Mesenchymal stem cell (in vitro differentiated cells and primary cell): ENCODE data around the gene SH2D5.

Experiments used
- DNase-seq: peaks from one replicate; pipeline ENCODE4 v3.0.0-alpha.2; 2013
- H2AFZ ChIP-seq: one replicate; pipeline ENCODE4 v1.6.1; 2013; ENCODE audit warnings: low read depth, mild to moderate bottlenecking, control low read depth, inconsistent platforms, low read length, moderate library complexity
- H2AK5ac ChIP-seq: 2 replicates; pipeline ENCODE4 v1.6.1; 2013; ENCODE audit warnings: low read length, moderate library complexity, mild to moderate bottlenecking, inconsistent platforms; ENCODE audit not compliant: severe bottlenecking
- H2BK120ac ChIP-seq: one replicate; pipeline ENCODE4 v1.6.1; 2013; ENCODE audit warnings: low read depth, mild to moderate bottlenecking, inconsistent platforms, low read length, moderate library complexity
- H2BK12ac ChIP-seq, 2 experiments: one replicate each; pipeline ENCODE4 v1.6.1; 2013; ENCODE audit warnings: inconsistent platforms in 2 of 2, low read length in 2 of 2, mild to moderate bottlenecking in 2 of 2, moderate library complexity in 2 of 2, control low read depth in 1 of 2
- H2BK15ac ChIP-seq: one replicate; pipeline ENCODE4 v1.6.1; 2013; ENCODE audit warnings: mild to moderate bottlenecking, low read depth, inconsistent platforms; ENCODE audit not compliant: poor library complexity, severe bottlenecking
- H2BK5ac ChIP-seq: 2 replicates; pipeline ENCODE4 v1.6.1; 2013; ENCODE audit warnings: low read depth, mild to moderate bottlenecking, low read length, control low read depth, inconsistent platforms; ENCODE audit not compliant: poor library complexity, severe bottlenecking
- H3K14ac ChIP-seq, 2 experiments: one replicate each; pipeline ENCODE4 v1.6.1; 2013; ENCODE audit warnings: inconsistent platforms in 2 of 2, low read length in 2 of 2, control low read depth in 1 of 2, mild to moderate bottlenecking in 1 of 2, moderate library complexity in 1 of 2
- H3K18ac ChIP-seq, 2 experiments: one replicate each; pipeline ENCODE4 v1.6.1; 2013; ENCODE audit warnings: inconsistent platforms in 2 of 2, low read length in 2 of 2, control low read depth in 1 of 2, low read depth in 1 of 2, mild to moderate bottlenecking in 1 of 2
- H3K23ac ChIP-seq, 2 experiments: one replicate each; pipeline ENCODE4 v1.6.1; 2013; ENCODE audit warnings: inconsistent platforms in 2 of 2, low read length in 2 of 2, mild to moderate bottlenecking in 2 of 2, moderate library complexity in 2 of 2, control low read depth in 1 of 2
- H3K27ac ChIP-seq: 2 replicates; pipeline ENCODE4 v1.5.1; 2013; ENCODE audit warnings: mild to moderate bottlenecking, moderate library complexity, low read length, control low read depth, inconsistent platforms; ENCODE audit not compliant: poor library complexity, severe bottlenecking
- H3K27me3 ChIP-seq, 2 experiments: 2 replicates each; pipeline versions ENCODE4 v1.6.1 to v1.7.0; 2013; ENCODE audit warnings: low read length in 2 of 2, mild to moderate bottlenecking in 2 of 2, moderate library complexity in 2 of 2, control low read depth in 1 of 2, inconsistent platforms in 1 of 2; ENCODE audit not compliant: control insufficient read depth in 1 of 2, insufficient read depth in 1 of 2
- H3K36me3 ChIP-seq, 2 experiments: 2 replicates each; pipeline versions ENCODE4 v1.6.1 to v1.7.0; 2013; ENCODE audit warnings: low read length in 2 of 2, control low read depth in 1 of 2, inconsistent platforms in 1 of 2, low read depth in 1 of 2, mild to moderate bottlenecking in 1 of 2; ENCODE audit not compliant: insufficient read depth in 2 of 2, control insufficient read depth in 1 of 2
- H3K4ac ChIP-seq, 2 experiments: one replicate each; pipeline ENCODE4 v1.6.1; 2013; ENCODE audit warnings: inconsistent platforms in 2 of 2, low read length in 2 of 2, mild to moderate bottlenecking in 2 of 2, moderate library complexity in 2 of 2, control low read depth in 1 of 2, low read depth in 1 of 2
- H3K4me1 ChIP-seq: 2 replicates; pipeline ENCODE4 v1.6.1; 2013; ENCODE audit warnings: low read depth, low read length, control low read depth; ENCODE audit not compliant: control insufficient read depth, insufficient read depth
- H3K4me2 ChIP-seq: 2 replicates; pipeline ENCODE4 v1.6.1; 2013; ENCODE audit warnings: low read length, mild to moderate bottlenecking, inconsistent platforms; ENCODE audit not compliant: poor library complexity, severe bottlenecking
- H3K4me3 ChIP-seq, 2 experiments: 2 replicates each; pipeline versions ENCODE4 v1.5.1 to v1.7.0; 2013; ENCODE audit warnings: low read length in 2 of 2, mild to moderate bottlenecking in 2 of 2, control low read depth in 1 of 2, low read depth in 1 of 2; ENCODE audit not compliant: insufficient read depth in 1 of 2
- H3K79me1 ChIP-seq: replicated peaks from 2 replicates; pipeline ENCODE4 v1.6.1; 2013; ENCODE audit warnings: mild to moderate bottlenecking, control low read depth, low read length, inconsistent platforms; ENCODE audit not compliant: poor library complexity, severe bottlenecking
- H3K9ac ChIP-seq: 2 replicates; pipeline ENCODE4 v1.7.0; 2013; ENCODE audit warnings: mild to moderate bottlenecking, low read length, moderate library complexity
- H3K9me3 ChIP-seq: 2 replicates; pipeline ENCODE4 v1.7.0; 2013; ENCODE audit warnings: mild to moderate bottlenecking, low read length; ENCODE audit not compliant: control insufficient read depth
- H4K8ac ChIP-seq: one replicate; pipeline ENCODE4 v1.6.1; 2013; ENCODE audit warnings: inconsistent platforms, mild to moderate bottlenecking, low read length, moderate library complexity
- H4K91ac ChIP-seq: one replicate; pipeline ENCODE4 v1.6.1; 2013; ENCODE audit warnings: mild to moderate bottlenecking, low read length, inconsistent platforms
- WGBS: methylation state at CpG from one replicate; pipeline ENCODE4 v1.1.7; 2013; ENCODE audit warnings: mixed read lengths; 5-methylcytosine and 5-hydroxymethylcytosine counted together

The SH2D5 gene

GRCh38 chr1:20685741-20686140, 46.8 kb downstream of the SH2D5 start:
- H3K4ac ChIP-seq, result no peak overlapping the region
- H2BK12ac ChIP-seq, result no peak overlapping the region
- H3K79me1 ChIP-seq, result no peaks in the 10 kb centered on the region
- no peak overlapping the region for H2BK5ac ChIP-seq
- 89% methylated on average over 4 of the region's 12 CpGs for WGBS
- H3K23ac ChIP-seq, result no peak overlapping the region
- no peak overlapping the region for H3K4me3 ChIP-seq
- H4K8ac ChIP-seq, result no peak overlapping the region
- H2BK120ac ChIP-seq, result no peak overlapping the region
- H3K4me2 ChIP-seq, result no peak overlapping the region
- H3K4me1 ChIP-seq, result no peaks in the 10 kb centered on the region
- peaks cover 0 to 3% of the 10 kb centered on the region in 2 experiments for H3K27me3 ChIP-seq
- no peak overlapping the region for H3K18ac ChIP-seq
- no peaks in the 10 kb centered on the region for H3K9me3 ChIP-seq
- no peak for DNase-seq
- peaks cover 0 to 10% of the 10 kb centered on the region in 2 experiments for H3K36me3 ChIP-seq
- H2AK5ac ChIP-seq, result no peak overlapping the region
- H4K91ac ChIP-seq, result no peak overlapping the region
- no peak overlapping the region for H3K14ac ChIP-seq
- H3K27ac ChIP-seq, result no peak overlapping the region
- H3K9ac ChIP-seq, result no peak overlapping the region
- no peak overlapping the region for H2BK15ac ChIP-seq
- no peak overlapping the region for H2AFZ ChIP-seq

GRCh38 chr1:20685099-20685662, 47.3 kb downstream of the SH2D5 start:
- Histone ChIP-seq H3K4me3 (no peak overlapping the region), H2BK12ac (no peak overlapping the region), H2AK5ac (no peak overlapping the region), H3K18ac (no peak overlapping the region), H4K8ac (no peak overlapping the region), H3K4me2 (no peak overlapping the region), H3K36me3 (peaks cover 0 to 10% of the 10 kb centered on the region in 2 experiments), H3K9ac (no peak overlapping the region), H4K91ac (no peak overlapping the region), H3K27me3 (peaks cover 0 to 3% of the 10 kb centered on the region in 2 experiments), H3K14ac (no peak overlapping the region), H3K79me1 (no peaks in the 10 kb centered on the region), H2AFZ (no peak overlapping the region), H3K9me3 (no peaks in the 10 kb centered on the region), H3K23ac (no peak overlapping the region), H2BK5ac (no peak overlapping the region), H3K4ac (no peak overlapping the region), H3K27ac (no peak overlapping the region), H2BK15ac (no peak overlapping the region), H3K4me1 (no peaks in the 10 kb centered on the region), H2BK120ac (no peak overlapping the region)
- 94% methylated on average over 20 of the region's 21 CpGs for WGBS
- no peak for DNase-seq

- Histone ChIP-seq H3K4me3 (no peak overlapping the region), H2BK120ac (no peak overlapping the region), H3K27me3 (peaks cover 0 to 3% of the 10 kb centered on the region in 2 experiments), H2BK15ac (no peak overlapping the region), H2AK5ac (no peak overlapping the region), H3K9ac (no peak overlapping the region), H4K8ac (no peak overlapping the region), H3K4me1 (no peaks in the 10 kb centered on the region), H2BK12ac (no peak overlapping the region), H4K91ac (no peak overlapping the region), H3K23ac (no peak overlapping the region), H3K18ac (no peak overlapping the region), H3K36me3 (peaks cover 0 to 5% of the 10 kb centered on the region in 2 experiments), H2AFZ (no peak overlapping the region), H3K4ac (no peak overlapping the region), H3K27ac (no peak overlapping the region), H2BK5ac (no peak overlapping the region), H3K14ac (no peak overlapping the region), H3K4me2 (no peak overlapping the region), H3K9me3 (no peaks in the 10 kb centered on the region), H3K79me1 (no peaks in the 10 kb centered on the region)
- no peak for DNase-seq
- WGBS, result 91% methylated on average over 14 of the region's 14 CpGs
These were observed 47.9 kb downstream of the SH2D5 start for GRCh38 chr1:20684651-20685050.

- peaks cover 0 to 5% of the 10 kb centered on the region in 2 experiments for H3K36me3 ChIP-seq
- H4K8ac ChIP-seq, result no peak overlapping the region
- H4K91ac ChIP-seq, result no peak overlapping the region
- H2BK5ac ChIP-seq, result no peak overlapping the region
- no peak overlapping the region for H3K4ac ChIP-seq
- H2BK12ac ChIP-seq, result no peak overlapping the region
- H3K23ac ChIP-seq, result no peak overlapping the region
- 85% methylated on average over 13 of the region's 13 CpGs for WGBS
- no peak overlapping the region for H3K4me2 ChIP-seq
- H3K79me1 ChIP-seq, result no peaks in the 10 kb centered on the region
- no peak overlapping the region for H3K14ac ChIP-seq
- peaks cover 0 to 3% of the 10 kb centered on the region in 2 experiments for H3K27me3 ChIP-seq
- H2BK15ac ChIP-seq, result no peak overlapping the region
- H3K27ac ChIP-seq, result no peak overlapping the region
- H2AK5ac ChIP-seq, result no peak overlapping the region
- no peak overlapping the region for H3K4me3 ChIP-seq
- no peaks in the 10 kb centered on the region for H3K4me1 ChIP-seq
- no peak overlapping the region for H2AFZ ChIP-seq
- no peak overlapping the region for H2BK120ac ChIP-seq
- H3K18ac ChIP-seq, result no peak overlapping the region
- H3K9ac ChIP-seq, result no peak overlapping the region
- H3K9me3 ChIP-seq, result no peaks in the 10 kb centered on the region
- no peak for DNase-seq
These were observed 48.4 kb downstream of the SH2D5 start for GRCh38 chr1:20684050-20684620.
